Heart right ventricle (tissue), 16 donors: ENCODE data around the gene BRF1. TPM values are rescaled to one million over a fixed set of nuclear protein-coding genes. Genes with fewer than 3 reads are reported as not detected.

Experiments
- ATAC-seq, 8 donors: fragments of 200-7000 bp; cut with Tn5 transposase; one replicate each; pipeline ENCODE4 v1.9.1; 2020; ENCODE audit warnings: mild to moderate bottlenecking in 8 of 8, moderate library complexity in 8 of 8, moderate number of reproducible peaks in 1 of 8
- DNase-seq, 2 donors: peaks; one replicate each; pipeline ENCODE4 v3.0.0-alpha.2; 2020
- H3K27ac ChIP-seq, 10 donors: fragments of 200-600 bp; sonication (generic) in 2 of 10; one replicate each; pipeline versions ENCODE4 v1.5.0 to v1.8.0; 2020 to 2022; ENCODE audit warnings: mild to moderate bottlenecking in 3 of 10
- H3K27me3 ChIP-seq, 7 donors: fragments of 200-600 bp; one replicate each; pipeline ENCODE4 v1.8.0; 2021 to 2022; ENCODE audit warnings: mild to moderate bottlenecking in 2 of 7
- H3K36me3 ChIP-seq, 9 donors: fragments of 200-600 bp; sonication (generic) in 1 of 9; one replicate each; pipeline versions ENCODE4 v1.5.0 to v1.8.0; 2020 to 2022; ENCODE audit warnings: mild to moderate bottlenecking in 2 of 9
- H3K4me1 ChIP-seq, 9 donors: fragments of 200-600 bp; sonication (generic) in 1 of 9; one replicate each; pipeline versions ENCODE4 v1.5.0 to v1.8.0; 2020 to 2022; ENCODE audit warnings: mild to moderate bottlenecking in 4 of 9
- H3K4me3 ChIP-seq, 10 donors: fragments of 200-600 bp; sonication (generic) in 2 of 10; one replicate each; pipeline versions ENCODE4 v1.5.0 to v1.8.0; 2020 to 2022; ENCODE audit warnings: mild to moderate bottlenecking in 7 of 10, moderate library complexity in 2 of 10
- H3K9me3 ChIP-seq, 11 donors: fragments of 200-600 bp in 10 of 11; sonication (generic) in 2 of 11; one replicate each; pipeline versions ENCODE4 v1.5.0 to v1.8.0; 2013 to 2022; ENCODE audit warnings: mild to moderate bottlenecking in 2 of 11, control low read depth in 1 of 11, moderate library complexity in 1 of 11
- WGBS, 2 donors: extraction: QIAGEN DNeasy Blood & Tissue Kit; methylation state at CpG; one replicate each; pipeline ENCODE4 v1.1.7; 2013; ENCODE audit warnings: inconsistent platforms in 1 of 2; 5-methylcytosine and 5-hydroxymethylcytosine counted together
- intact Hi-C, 10 donors: fragments of 100-400 bp; cut with DNase I; formaldehyde crosslinking; loops; one replicate each; pipeline versions ENCODE4 v1.11.1 to v1.14.2; 2022
- polyA plus RNA-seq, 2 donors: library from polyadenylated mRNA; stranded (reverse); fragments of 200-250 nt; gene quantifications; one replicate each; pipeline ENCODE4 v1.2.3, GENCODE V29; 2013
- total RNA-seq, 10 donors: library from RNA; stranded (reverse); fragmentation: NEBNext Ultra II Directional in 3 of 10; extraction: Animal tissue kit (Norgen Biotek cat#: 25700) in 3 of 10; gene quantifications; one replicate each; pipeline versions ENCODE4 v1.2.1 to v1.2.4, GENCODE V29; 2021 to 2023
- TF ChIP-seq, protein P1 (sequence below), 9 donors: fragments of 200-600 bp; sonication (generic) in 2 of 9; IDR thresholded peaks; one replicate each; pipeline versions ENCODE4 v1.5.0 to v1.8.0; 2021 to 2022; ENCODE audit warnings: antibody characterized with exemption in 9 of 9, mild to moderate bottlenecking in 5 of 9, moderate library complexity in 1 of 9
- donor health status: Arrhythmogenic right ventricular cardiomyopathy.
- donor health status: ischemic (EF 13 %, LVEDD 7.1; RV severe dilation, severe dysfunction).
- donor health status: healthy with polysubstance abuse.
- donor health status: DM: no; HTN: yes; CAD: no.
- donor health status: DM: no; HTN: no; CAD: no.
- donor health status: ischemic (EF 25% LVEDD 6.9; RV normal size, moderate dysfunction).
- donor health status: ischemic (EF 25% LVEDD 5.7; RV mildly dilated, moderate dysfunction).
- donor health status: healthy.
- donor health status: DM: yes; HTN: yes; CAD: no.
- donor health status: Ischemic cardiomyopathy.
- donor health status: ischemic (EF 35%, LVEDD 5.7; RV mildly dilated, moderate dysfunction).
- donor health status: nonischemic (EF 11% LVEDD 7.7; RV severe dilation, severe dysfunction).
- donor health status: DM: yes; HTN: yes; CAD: no.
- donor health status: PGD.
- donor health status: ischemic (EF 29% LVEDD 5.4; RV normal size, mild dysfunction).
- donor health status: nonischemic (EF 23%, LVEDD 6.1; RV moderate dilation, normal function).

BRF1 gene
- total and polyA plus RNA-seq, 12 donors = 12.7 to 30.8 (median 16.2) TPM

DNA sequence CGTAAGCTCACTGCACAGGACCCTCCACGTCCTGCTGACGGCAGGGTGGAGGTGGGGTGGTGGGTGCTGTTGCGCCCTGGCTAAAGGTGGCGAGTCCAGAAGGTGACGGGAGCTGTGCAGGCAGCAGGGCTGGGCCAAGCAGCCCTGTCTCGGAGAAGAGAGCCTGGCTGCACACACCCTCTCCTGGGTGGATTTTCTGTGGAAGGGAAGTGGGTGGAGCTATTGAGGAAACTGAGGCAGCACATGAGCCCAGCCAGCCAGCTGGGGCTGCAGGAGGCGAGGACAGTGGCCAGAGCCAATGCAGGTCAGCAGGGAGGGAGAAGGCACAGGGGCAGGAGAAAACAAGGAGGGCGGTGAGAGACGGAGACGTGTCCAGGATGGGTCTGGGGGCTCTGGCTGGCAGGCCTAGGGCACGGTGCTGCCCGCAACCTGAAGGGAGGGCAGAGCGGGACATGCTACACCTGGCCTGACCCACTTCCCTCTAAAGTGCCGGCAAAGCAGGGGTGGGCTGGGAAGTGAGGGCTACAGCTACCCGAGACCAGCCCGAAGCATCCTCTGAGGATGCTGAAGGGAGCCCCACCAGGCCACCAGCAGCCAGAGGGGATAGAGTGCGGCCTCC lies 32.0 kb downstream of the BRF1 start:
- Histone ChIP-seq H3K36me3 (peaks cover 0 to 62% (median 0%) of the 10 kb centered on the region in 9 donors), H3K27me3 (no peaks in the 10 kb centered on the region), H3K9me3 (no peaks in the 10 kb centered on the region), H3K27ac (no peak overlapping the region), H3K4me1 (peaks cover 0 to 13% (median 0%) of the 10 kb centered on the region in 9 donors), H3K4me3 (no peak overlapping the region)
- DNase-seq (no peak), ATAC-seq (peak in 1 of 8 donors; percentile 35)
- intact Hi-C loops = loop anchor here in 1 of 10 donors (10.0 kb wide), 2 partner anchors 54 to 86 kb away; no protein-coding TSS in a partner anchor
- 88 to 97% methylated on average over 18 of the region's 18 CpGs for WGBS, 2 donors
- TF ChIP-seq, protein P1, sequence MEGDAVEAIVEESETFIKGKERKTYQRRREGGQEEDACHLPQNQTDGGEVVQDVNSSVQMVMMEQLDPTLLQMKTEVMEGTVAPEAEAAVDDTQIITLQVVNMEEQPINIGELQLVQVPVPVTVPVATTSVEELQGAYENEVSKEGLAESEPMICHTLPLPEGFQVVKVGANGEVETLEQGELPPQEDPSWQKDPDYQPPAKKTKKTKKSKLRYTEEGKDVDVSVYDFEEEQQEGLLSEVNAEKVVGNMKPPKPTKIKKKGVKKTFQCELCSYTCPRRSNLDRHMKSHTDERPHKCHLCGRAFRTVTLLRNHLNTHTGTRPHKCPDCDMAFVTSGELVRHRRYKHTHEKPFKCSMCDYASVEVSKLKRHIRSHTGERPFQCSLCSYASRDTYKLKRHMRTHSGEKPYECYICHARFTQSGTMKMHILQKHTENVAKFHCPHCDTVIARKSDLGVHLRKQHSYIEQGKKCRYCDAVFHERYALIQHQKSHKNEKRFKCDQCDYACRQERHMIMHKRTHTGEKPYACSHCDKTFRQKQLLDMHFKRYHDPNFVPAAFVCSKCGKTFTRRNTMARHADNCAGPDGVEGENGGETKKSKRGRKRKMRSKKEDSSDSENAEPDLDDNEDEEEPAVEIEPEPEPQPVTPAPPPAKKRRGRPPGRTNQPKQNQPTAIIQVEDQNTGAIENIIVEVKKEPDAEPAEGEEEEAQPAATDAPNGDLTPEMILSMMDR (IDR thresholded peaks at IDR 0.05) = no peak

DNA sequence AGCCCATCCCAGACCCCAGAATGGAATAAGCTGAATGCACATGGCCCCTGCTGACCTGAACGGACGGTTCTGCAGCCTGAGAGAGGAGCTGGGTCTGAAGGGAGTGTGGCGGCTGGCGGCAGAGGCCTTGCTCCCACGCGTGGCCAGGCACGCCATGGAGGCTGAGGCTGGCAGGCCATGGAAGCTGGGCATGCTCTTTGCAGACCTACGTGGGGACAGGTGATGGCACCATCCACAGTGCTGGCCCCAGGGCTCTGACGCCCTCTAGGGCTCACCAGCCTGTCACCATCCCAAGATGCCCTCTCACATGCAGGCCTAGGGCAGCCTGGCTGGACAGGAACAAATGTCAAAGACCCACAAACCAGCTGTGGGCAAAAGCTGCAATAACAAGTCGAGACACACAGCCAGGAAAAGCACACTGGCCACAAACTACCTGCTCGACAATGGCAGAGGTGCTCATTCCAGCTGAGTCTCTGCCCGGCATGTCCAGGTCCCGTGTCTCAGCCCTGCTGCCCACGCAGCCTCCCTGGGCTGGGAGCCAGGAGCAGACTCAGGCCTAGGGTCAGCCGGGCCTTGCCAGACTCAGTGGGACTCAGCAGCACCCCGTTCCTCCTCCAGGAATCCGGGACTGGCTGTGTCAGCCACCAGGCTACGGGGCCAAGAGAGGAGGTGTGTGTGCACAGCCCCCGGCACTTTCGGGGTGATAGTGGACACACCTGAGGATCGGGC lies 32.8 kb downstream of the BRF1 start:
- no peak overlapping the region for H3K4me3 ChIP-seq
- H3K36me3 ChIP-seq = peaks cover 0 to 68% (median 4%) of the 10 kb centered on the region in 9 donors
- 86 to 87% methylated on average over 21 of the region's 21 CpGs for WGBS, 2 donors
- H3K4me1 ChIP-seq = peaks cover 0 to 13% (median 0%) of the 10 kb centered on the region in 9 donors
- ATAC-seq (peak in 7 of 8 donors; percentile 48 to 82 (median 69)), DNase-seq (no peak)
- no peaks in the 10 kb centered on the region for H3K27me3 ChIP-seq
- intact Hi-C loops = loop anchor here in 1 of 10 donors (10.0 kb wide), 2 partner anchors 53 to 87 kb away; no protein-coding TSS in a partner anchor
- H3K9me3 ChIP-seq = no peaks in the 10 kb centered on the region
- no peak overlapping the region for H3K27ac ChIP-seq
- TF ChIP-seq, protein P1 (IDR thresholded peaks at IDR 0.05) = peak in 4 of 9 donors; percentile 19 to 39 (median 30)

DNA sequence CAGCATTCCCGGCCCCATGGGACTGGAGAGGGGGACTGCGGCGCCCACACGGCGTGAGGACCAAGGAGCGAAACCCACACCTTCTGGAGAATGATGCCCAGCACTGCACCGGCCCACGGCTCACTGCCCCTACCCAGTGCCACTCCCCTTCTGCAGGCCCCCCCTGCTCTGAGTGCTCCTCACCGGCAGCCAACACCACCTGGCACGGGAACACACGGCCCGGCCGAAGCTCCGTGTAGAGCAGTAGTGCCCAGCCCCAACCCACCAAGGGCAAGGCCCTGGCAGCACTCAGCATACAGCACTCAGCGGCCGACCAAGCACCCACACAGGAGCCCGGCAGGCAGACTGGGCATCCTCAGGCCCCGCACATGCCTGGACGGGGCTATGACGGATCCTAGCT lies 39.0 kb downstream of the BRF1 start:
- no peaks in the 10 kb centered on the region for H3K27me3 ChIP-seq
- H3K36me3 ChIP-seq = peaks cover 0 to 62% (median 4%) of the 10 kb centered on the region in 9 donors
- H3K4me1 ChIP-seq = peaks cover 0 to 22% (median 4%) of the 10 kb centered on the region in 9 donors
- TF ChIP-seq, protein P1 (IDR thresholded peaks at IDR 0.05) = no peak
- H3K27ac ChIP-seq = no peak overlapping the region
- WGBS, 2 donors = 63 to 80% methylated on average over 20 of the region's 20 CpGs
- ATAC-seq (peak; percentile 61 to 94 (median 82)), DNase-seq (peak; percentile 30 to 59)
- intact Hi-C loops = loop anchor here in 1 of 10 donors (10.0 kb wide), 2 partner anchors 47 to 93 kb away; no protein-coding TSS in a partner anchor
- H3K4me3 ChIP-seq = no peak overlapping the region
- no peaks in the 10 kb centered on the region for H3K9me3 ChIP-seq

DNA sequence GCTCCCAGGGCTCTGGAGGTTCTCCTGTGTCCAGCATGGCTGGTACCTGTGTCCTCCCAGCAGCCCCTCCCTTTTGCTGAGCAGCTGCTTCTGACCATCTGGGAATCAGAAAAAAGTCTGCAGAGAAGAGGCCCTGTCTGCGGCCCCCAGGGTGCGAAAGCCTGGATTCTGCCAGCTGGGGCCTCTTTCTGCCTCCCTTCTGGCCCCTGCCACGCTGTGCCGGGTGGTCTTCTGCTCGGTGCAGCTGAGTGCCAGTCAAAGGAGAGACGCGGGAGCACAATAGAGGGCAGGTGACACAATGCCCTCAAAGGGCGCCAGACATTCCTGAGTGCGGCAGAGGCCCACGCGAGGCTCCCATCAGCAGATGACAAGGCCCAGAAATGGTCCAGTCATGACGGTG lies 39.8 kb downstream of the BRF1 start:
- 80 to 83% methylated on average over 12 of the region's 12 CpGs for WGBS, 2 donors
- Histone ChIP-seq H3K9me3 (no peaks in the 10 kb centered on the region), H3K4me1 (peaks cover 0 to 22% (median 4%) of the 10 kb centered on the region in 9 donors), H3K4me3 (no peak overlapping the region), H3K27me3 (no peaks in the 10 kb centered on the region), H3K27ac (no peak overlapping the region), H3K36me3 (peaks cover 0 to 63% (median 4%) of the 10 kb centered on the region in 9 donors)
- intact Hi-C loops = loop anchor here in 1 of 10 donors (10.0 kb wide), 2 partner anchors 46 to 94 kb away; no protein-coding TSS in a partner anchor
- TF ChIP-seq, protein P1 (IDR thresholded peaks at IDR 0.05) = no peak
- DNase-seq (no peak), ATAC-seq (peak in 4 of 8 donors; percentile 13 to 54 (median 32))
